A549 (cell line): ENCODE data around the gene FBN2. TPM values are rescaled to one million over a fixed set of nuclear protein-coding genes. Genes with fewer than 3 reads are reported as not detected.

Source experiments
- ATAC-seq, 2 experiments: fragments of 200-7000 bp in 1 of 2; fragments of >200 bp in 1 of 2; cut with Nextera tagmentation in 1 of 2; cut with Tn5 transposase in 1 of 2; 3 replicates each; pipeline versions ENCODE4 v1.8.0 to v1.9.1; 2018 to 2020; ENCODE audit warnings: mild to moderate bottlenecking in 1 of 2, moderate library complexity in 1 of 2
- CTCF ChIA-PET: fragments of 300-600 bp; sonication (Branson Sonifier 250); formaldehyde crosslinking; extraction: SDS; loops from one replicate; lab custom pipeline; 2021; ENCODE audit warnings: antibody characterized with exemption, inconsistent platforms; lab: Yijun Ruan, JAX
- POLR2A ChIA-PET: fragments of 350-600 bp; formaldehyde crosslinking; extraction: SDS; loops from one replicate; lab custom pipeline; 2021; ENCODE audit warnings: antibody characterized with exemption, inconsistent platforms; lab: Yijun Ruan, JAX
- DNase-seq, 2 experiments: peaks; one replicate each; pipeline versions ENCODE4 v3.0.0 to v3.0.0-alpha.2; 2011 to 2016; ENCODE audit warnings: low read depth in 1 of 2, low spot score in 1 of 2
- FAIRE-seq: peaks from 2 replicates; lab custom pipeline; 2011; peaks lifted over from hg19 to GRCh38; lab: Jason Lieb, UNC
- H3K27ac ChIP-seq, 2 experiments: fragments of >200 bp; sonication (Bioruptor Twin); formaldehyde crosslinking; 3 replicates each; pipeline ENCODE4 v1.5.1; 2016 to 2017
- H3K4me1 ChIP-seq: fragments of >200 bp; sonication (Bioruptor Twin); formaldehyde crosslinking; 3 replicates; pipeline ENCODE4 v1.6.1; 2016
- H3K4me2 ChIP-seq: fragments of >200 bp; sonication (Bioruptor Twin); formaldehyde crosslinking; 3 replicates; pipeline ENCODE4 v1.6.1; 2016
- H3K4me3 ChIP-seq: fragments of >200 bp; sonication (Bioruptor Twin); formaldehyde crosslinking; 3 replicates; pipeline ENCODE4 v1.5.1; 2016
- H3K9me3 ChIP-seq: fragments of >200 bp; sonication (Bioruptor Twin); formaldehyde crosslinking; 3 replicates; pipeline ENCODE4 v1.6.1; 2016
- ATOH8 ChIP-seq: fragments of 250-450 bp; sonication (Bioruptor Pico); IDR thresholded peaks from 2 replicates; pipeline ENCODE4 v1.5.0; 2020; ENCODE audit warnings: low read depth, mild to moderate bottlenecking, moderate library complexity
- CEBPB ChIP-seq, 2 experiments: fragments of >200 bp in 1 of 2; sonication (Bioruptor Twin) in 1 of 2; formaldehyde crosslinking in 1 of 2; IDR thresholded peaks; 2 replicates each; pipeline ENCODE4 v1.6.1; 2012 to 2016
- CHD2 ChIP-seq: fragments of 150-350 bp; IDR thresholded peaks from 2 replicates; pipeline ENCODE4 v1.6.1; 2014; ENCODE audit warnings: low read length; ENCODE audit not compliant: partially characterized antibody
- CHD4 ChIP-seq: fragments of 200-600 bp; sonication (generic); IDR thresholded peaks from 2 replicates; pipeline ENCODE4 v1.6.1; 2016; ENCODE audit warnings: antibody characterized with exemption, mild to moderate bottlenecking, borderline replicate concordance
- EHMT2 ChIP-seq: fragments of 200-600 bp; sonication (generic); IDR thresholded peaks from 2 replicates; pipeline ENCODE4 v1.6.1; 2016; ENCODE audit warnings: antibody characterized with exemption, low read depth, mild to moderate bottlenecking, moderate library complexity
- EP300 ChIP-seq, 2 experiments: fragments of >200 bp; sonication (Bioruptor Twin); formaldehyde crosslinking; IDR thresholded peaks; 2 replicates in 1 of 2; 3 replicates in 1 of 2; pipeline ENCODE4 v1.6.1; 2016 to 2017
- ESRRA ChIP-seq: fragments of 150-350 bp; IDR thresholded peaks from 2 replicates; pipeline ENCODE4 v1.6.1; 2014; ENCODE audit warnings: mild to moderate bottlenecking, low read length, borderline replicate concordance
- FOXS1 ChIP-seq: fragments of 250-450 bp; sonication (Bioruptor Pico); IDR thresholded peaks from 2 replicates; pipeline ENCODE4 v1.5.0; 2020; ENCODE audit warnings: mild to moderate bottlenecking, moderate library complexity
- GATA3 ChIP-seq: IDR thresholded peaks from 2 replicates; pipeline ENCODE4 v1.6.1; 2012; ENCODE audit warnings: borderline replicate concordance
- HES2 ChIP-seq: fragments of >200 bp; sonication (Bioruptor Twin); formaldehyde crosslinking; IDR thresholded peaks from 2 replicates; pipeline ENCODE4 v1.6.1; 2016
- KDM1A ChIP-seq: fragments of 200-600 bp; sonication (generic); IDR thresholded peaks from 2 replicates; pipeline ENCODE4 v1.6.1; 2016; ENCODE audit warnings: low read depth, mild to moderate bottlenecking
- KDM5A ChIP-seq: fragments of 200-600 bp; sonication (generic); IDR thresholded peaks from 2 replicates; pipeline ENCODE4 v1.6.1; 2016; ENCODE audit warnings: antibody characterized with exemption, mild to moderate bottlenecking
- NFE2L2 ChIP-seq: fragments of 150-350 bp; conservative IDR thresholded peaks from 2 replicates; pipeline ENCODE4 v1.6.1; 2014; ENCODE audit warnings: low read length
- PHF8 ChIP-seq: fragments of 200-600 bp; sonication (generic); IDR thresholded peaks from 2 replicates; pipeline ENCODE4 v1.6.1; 2016; ENCODE audit warnings: low read depth, mild to moderate bottlenecking, antibody characterized with exemption, moderate library complexity, borderline replicate concordance
- POLR2A ChIP-seq: IDR thresholded peaks from 2 replicates; pipeline ENCODE4 v1.6.1; 2012; ENCODE audit warnings: mild to moderate bottlenecking, low read length
- RARB ChIP-seq: fragments of 250-450 bp; sonication (Bioruptor Pico); IDR thresholded peaks from 2 replicates; pipeline ENCODE4 v1.8.0; 2021; ENCODE audit warnings: mild to moderate bottlenecking, moderate library complexity
- RCOR1 ChIP-seq: fragments of 150-350 bp; IDR thresholded peaks from 2 replicates; pipeline ENCODE4 v1.6.1; 2014; ENCODE audit warnings: antibody characterized with exemption, low read length, low read depth
- RFX5 ChIP-seq: fragments of 450-650 bp; IDR thresholded peaks from 2 replicates; pipeline ENCODE4 v1.7.1; 2014; ENCODE audit warnings: antibody characterized with exemption, mild to moderate bottlenecking, moderate library complexity
- RNF2 ChIP-seq: fragments of 200-600 bp; sonication (generic); IDR thresholded peaks from 2 replicates; pipeline ENCODE4 v1.6.1; 2016; ENCODE audit warnings: low read depth, mild to moderate bottlenecking, antibody characterized with exemption, moderate library complexity, borderline replicate concordance
- ZC3H11A ChIP-seq: fragments of 450-650 bp; IDR thresholded peaks from 2 replicates; pipeline ENCODE4 v1.6.1; 2014; ENCODE audit warnings: antibody characterized with exemption, mild to moderate bottlenecking
- ZSCAN20 ChIP-seq: fragments of 250-450 bp; sonication (Bioruptor Pico); IDR thresholded peaks from 2 replicates; pipeline ENCODE4 v1.8.0; 2022; ENCODE audit warnings: mild to moderate bottlenecking, moderate library complexity
- WGBS: methylation state at CpG from one replicate; pipeline ENCODE4 v1.1.6; 2017; ENCODE audit errors: missing lambda C conversion rate; 5-methylcytosine and 5-hydroxymethylcytosine counted together
- polyA plus RNA-seq, 4 experiments: library from polyadenylated mRNA; depleted of rRNA in 3 of 4; stranded (reverse); fragments of >200 nt; fragmentation: RNase III in 1 of 4; extraction: RNeasy Plus Mini Kit Qiagen cat#74134 plus additional on column Dnase treatment in 1 of 4; gene quantifications; 2 replicates in 3 of 4; 3 replicates in 1 of 4; pipeline ENCODE4 v1.2.3, GENCODE V29; 2011 to 2017
- TF ChIP-seq, protein P1 (sequence below): fragments of >200 bp; sonication (Bioruptor Twin); formaldehyde crosslinking; IDR thresholded peaks from 3 replicates; pipeline ENCODE4 v1.5.1; 2016

FBN2 gene
- polyA plus RNA-seq, 2 of the 4 experiments (the other 2 are of a cell fraction), result 22.2 to 22.7 TPM

GRCh38 chr5:128470663-128471062 is 67.4 kb downstream of the FBN2 start:
- no peaks in the 10 kb centered on the region for H3K9me3 ChIP-seq
- no peak overlapping the region for H3K27ac ChIP-seq
- WGBS, result 68% methylated on average over 1 of the region's 1 CpG
- FAIRE-seq (no peak), DNase-seq (no peak), ATAC-seq (no peak; a peak in 1 of 6 replicates)
- POLR2A ChIA-PET, result no interaction called here
- no peak overlapping the region for H3K4me2 ChIP-seq
- TF ChIP-seq CHD4 (no peak), CEBPB (IDR thresholded peaks at IDR 0.05) (0 out of 4 replicates have a peak, but pooled peaks of 1 of the 2 experiments have one; percentile 43)
- 0 out of 3 replicates have a peak, but pooled peaks cover 5% of the 10 kb centered on the region for H3K4me1 ChIP-seq
- CTCF ChIA-PET, result no interaction called here
- H3K4me3 ChIP-seq, result no peak overlapping the region

GRCh38 chr5:128469912-128470311 is 68.1 kb downstream of the FBN2 start:
- H3K9me3 ChIP-seq, result no peaks in the 10 kb centered on the region
- no peak for FAIRE-seq
- 0 out of 3 replicates have a peak, but pooled peaks cover 5% of the 10 kb centered on the region for H3K4me1 ChIP-seq
- no peak overlapping the region for H3K27ac ChIP-seq
- no peak overlapping the region for H3K4me2 ChIP-seq
- ATAC-seq, result no peak
- CTCF ChIA-PET, result no interaction called here
- POLR2A ChIA-PET, result no interaction called here
- TF ChIP-seq GATA3, result no peak
- TF ChIP-seq POLR2A, result no peak
- no peak for TF ChIP-seq RNF2
- no peak for TF ChIP-seq CHD2
- no peak for TF ChIP-seq FOXS1 (CRISPR knock-in tag)
- no peak for TF ChIP-seq ZC3H11A
- TF ChIP-seq CHD4, result no peak
- TF ChIP-seq NFE2L2, result no peak
- no peak for TF ChIP-seq RCOR1
- no peak for TF ChIP-seq HES2
- TF ChIP-seq EP300 (IDR thresholded peaks at IDR 0.05), result no peak
- DNase-seq, result no peak
- H3K4me3 ChIP-seq, result no peak overlapping the region
- WGBS, result 24% methylated on average over 2 of the region's 2 CpGs

DNA sequence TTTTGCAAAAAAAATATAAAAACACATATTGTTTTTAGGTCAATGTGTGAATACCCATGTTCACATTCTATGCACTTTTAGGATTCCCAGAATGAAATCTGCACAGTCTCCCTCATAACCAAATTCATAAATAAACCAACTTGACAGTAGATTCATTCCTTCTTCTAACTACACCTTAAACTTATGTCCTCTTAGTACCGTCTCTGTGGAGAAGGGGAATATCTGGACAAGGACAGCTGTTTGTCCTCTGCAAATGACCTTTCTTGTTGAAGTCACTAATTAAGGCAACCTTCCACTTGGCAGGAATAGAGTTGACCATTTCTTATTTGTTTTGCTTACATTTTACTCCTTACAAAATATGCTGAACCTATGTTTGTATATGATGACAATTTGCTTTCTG is 71.1 kb downstream of the FBN2 start:
- TF ChIP-seq KDM1A, result no peak
- TF ChIP-seq, protein P1, sequence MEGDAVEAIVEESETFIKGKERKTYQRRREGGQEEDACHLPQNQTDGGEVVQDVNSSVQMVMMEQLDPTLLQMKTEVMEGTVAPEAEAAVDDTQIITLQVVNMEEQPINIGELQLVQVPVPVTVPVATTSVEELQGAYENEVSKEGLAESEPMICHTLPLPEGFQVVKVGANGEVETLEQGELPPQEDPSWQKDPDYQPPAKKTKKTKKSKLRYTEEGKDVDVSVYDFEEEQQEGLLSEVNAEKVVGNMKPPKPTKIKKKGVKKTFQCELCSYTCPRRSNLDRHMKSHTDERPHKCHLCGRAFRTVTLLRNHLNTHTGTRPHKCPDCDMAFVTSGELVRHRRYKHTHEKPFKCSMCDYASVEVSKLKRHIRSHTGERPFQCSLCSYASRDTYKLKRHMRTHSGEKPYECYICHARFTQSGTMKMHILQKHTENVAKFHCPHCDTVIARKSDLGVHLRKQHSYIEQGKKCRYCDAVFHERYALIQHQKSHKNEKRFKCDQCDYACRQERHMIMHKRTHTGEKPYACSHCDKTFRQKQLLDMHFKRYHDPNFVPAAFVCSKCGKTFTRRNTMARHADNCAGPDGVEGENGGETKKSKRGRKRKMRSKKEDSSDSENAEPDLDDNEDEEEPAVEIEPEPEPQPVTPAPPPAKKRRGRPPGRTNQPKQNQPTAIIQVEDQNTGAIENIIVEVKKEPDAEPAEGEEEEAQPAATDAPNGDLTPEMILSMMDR, result no peak
- TF ChIP-seq, all 56 proteins: peak for 0
- Histone ChIP-seq H3K27ac (no peak overlapping the region), H3K4me1 (0 out of 3 replicates have a peak, but pooled peaks cover 5% of the 10 kb centered on the region), H3K4me2 (no peak overlapping the region), H3K9me3 (no peaks in the 10 kb centered on the region), H3K4me3 (no peak overlapping the region)
- FAIRE-seq (peak; percentile 36), DNase-seq (no peak), ATAC-seq (no peak)
- ChIA-PET CTCF (interaction anchor here (0.6 kb wide), 1 partner anchor 24 kb away, joined by 3 read pairs; no protein-coding TSS in a partner anchor), POLR2A (no interaction called here)
- WGBS, result 90% methylated on average over 1 of the region's 1 CpG

- ChIA-PET CTCF (interaction anchor here (0.6 kb wide), 1 partner anchor 23 kb away, joined by 3 read pairs; no protein-coding TSS in a partner anchor), POLR2A (no interaction called here)
- FAIRE-seq (no peak), DNase-seq (no peak), ATAC-seq (no peak)
- Histone ChIP-seq H3K4me1 (0 out of 3 replicates have a peak, but pooled peaks cover 5% of the 10 kb centered on the region), H3K9me3 (no peaks in the 10 kb centered on the region), H3K4me3 (no peak overlapping the region), H3K27ac (no peak overlapping the region)
- no peak for TF ChIP-seq ESRRA
- TF ChIP-seq HES2, result no peak
- no peak for TF ChIP-seq EHMT2
- no peak for TF ChIP-seq ZSCAN20 (CRISPR knock-in tag)
- TF ChIP-seq ZC3H11A, result no peak
- no peak for TF ChIP-seq PHF8
- TF ChIP-seq RFX5, result no peak
- TF ChIP-seq ATOH8 (CRISPR knock-in tag), result no peak
- no peak for TF ChIP-seq KDM5A
- TF ChIP-seq RARB (CRISPR knock-in tag), result no peak
- TF ChIP-seq, all 56 proteins: peak for 0
- 48% methylated on average over 5 of the region's 5 CpGs for WGBS
- H3K4me2 ChIP-seq, result no peak overlapping the region
These were observed 71.5 kb downstream of the FBN2 start for GRCh38 chr5:128466554-128466953.
